Esophagus squamous epithelium (tissue), 5 donors: ENCODE data around the gene HPCAL1. TPM values are rescaled to one million over a fixed set of nuclear protein-coding genes. Genes with fewer than 3 reads are reported as not detected.

Experiments used
- DNase-seq: peaks from one replicate; lab custom pipeline; 2025; lab: John Stamatoyannopoulos, UW
- H3K27ac ChIP-seq, 4 donors: fragments of 200-600 bp; sonication (generic); one replicate each; pipeline ENCODE4 v1.5.1; 2016 to 2019; ENCODE audit warnings: mild to moderate bottlenecking in 1 of 4
- H3K27me3 ChIP-seq, 4 donors: fragments of 200-600 bp; sonication (generic); 1 replicate in 3 of 4; 2 replicates in 1 of 4; pipeline versions ENCODE4 v1.5.1 to v1.6.0; 2017 to 2021; ENCODE audit warnings: antibody characterized with exemption in 1 of 4
- H3K36me3 ChIP-seq, 3 donors: fragments of 200-600 bp; sonication (generic); one replicate each; pipeline ENCODE4 v1.5.1; 2016 to 2019
- H3K4me1 ChIP-seq, 3 donors: fragments of 200-600 bp; sonication (generic); one replicate each; pipeline ENCODE4 v1.5.1; 2017 to 2019
- H3K4me3 ChIP-seq, 4 donors: fragments of 200-600 bp; sonication (generic); 1 replicate in 3 of 4; 2 replicates in 1 of 4; pipeline ENCODE4 v1.5.1; 2016 to 2019; ENCODE audit warnings: mild to moderate bottlenecking in 2 of 4, moderate library complexity in 1 of 4
- H3K9me3 ChIP-seq, 3 donors: fragments of 200-600 bp; sonication (generic); one replicate each; pipeline ENCODE4 v1.5.1; 2016 to 2019
- POLR2A ChIP-seq, 4 donors: fragments of 450-650 bp; IDR thresholded peaks; one replicate each; pipeline ENCODE4 v1.6.1; 2017; ENCODE audit warnings: antibody characterized with exemption in 4 of 4, mild to moderate bottlenecking in 4 of 4, moderate library complexity in 3 of 4
- WGBS, 2 donors: methylation state at CpG; one replicate each; pipeline ENCODE4 v1.1.5; 2018; 5-methylcytosine and 5-hydroxymethylcytosine counted together
- intact Hi-C: fragments of 100-400 bp; cut with DNase I; formaldehyde crosslinking; loops from one replicate; pipeline ENCODE4 v1.15.0; 2022
- total RNA-seq, 4 donors: library from RNA; depleted of rRNA; stranded (reverse); fragments of >200 nt; gene quantifications; one replicate each; pipeline ENCODE4 v1.1.0, GENCODE V29; 2016
- TF ChIP-seq, protein P1 (sequence below), 6 experiments: fragments of 450-650 bp in 4 of 6; fragments of 200-600 bp in 2 of 6; sonication (generic) in 2 of 6; IDR thresholded peaks; one replicate each; pipeline ENCODE4 v1.5.1; 2016 to 2019; ENCODE audit warnings: antibody characterized with exemption in 6 of 6, mild to moderate bottlenecking in 4 of 6, moderate library complexity in 4 of 6
- donor health status: DM: yes; HTN: yes; CAD: no.

Gene HPCAL1
- total RNA-seq, 4 donors from 2014 or later: 13.2 to 26.4 (median 20.5) TPM

DNA sequence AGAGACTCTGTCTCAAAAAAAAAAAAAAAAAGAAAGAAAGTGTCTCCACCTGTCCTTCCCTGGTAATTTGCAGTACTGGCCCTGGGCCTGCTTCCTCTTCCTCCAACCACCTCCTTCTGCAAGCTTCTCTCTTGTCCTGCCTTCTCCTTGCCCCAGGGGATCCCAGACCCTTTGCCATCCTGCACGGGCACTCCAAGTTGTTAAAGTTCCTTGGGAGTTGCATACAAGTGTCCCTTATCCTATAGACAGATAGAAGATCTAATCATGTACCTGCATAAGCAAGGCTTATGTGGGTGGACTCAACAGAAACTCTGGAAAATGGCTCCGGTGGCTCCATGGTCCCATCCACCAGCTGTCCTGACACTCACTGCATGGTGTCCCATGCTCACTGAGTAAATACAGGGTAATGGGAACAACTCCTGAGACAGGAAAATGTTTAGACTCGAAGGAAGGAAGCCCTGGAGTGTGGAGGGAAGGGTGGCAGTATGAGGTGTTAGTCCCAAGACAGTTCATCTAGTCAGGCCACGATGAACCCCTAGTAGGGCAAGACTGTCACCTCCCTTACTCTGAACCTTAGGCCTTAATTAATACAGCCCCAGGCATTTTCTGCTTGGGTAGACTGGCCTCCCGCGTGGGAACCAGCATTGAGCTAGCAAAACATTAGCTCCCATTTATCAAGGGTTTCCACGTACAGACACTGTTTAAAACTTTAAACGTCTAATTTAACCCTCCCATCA is 128.3 kb downstream of the HPCAL1 start:
- TF ChIP-seq POLR2A (IDR thresholded peaks at IDR 0.05): no peak
- TF ChIP-seq, protein P1, sequence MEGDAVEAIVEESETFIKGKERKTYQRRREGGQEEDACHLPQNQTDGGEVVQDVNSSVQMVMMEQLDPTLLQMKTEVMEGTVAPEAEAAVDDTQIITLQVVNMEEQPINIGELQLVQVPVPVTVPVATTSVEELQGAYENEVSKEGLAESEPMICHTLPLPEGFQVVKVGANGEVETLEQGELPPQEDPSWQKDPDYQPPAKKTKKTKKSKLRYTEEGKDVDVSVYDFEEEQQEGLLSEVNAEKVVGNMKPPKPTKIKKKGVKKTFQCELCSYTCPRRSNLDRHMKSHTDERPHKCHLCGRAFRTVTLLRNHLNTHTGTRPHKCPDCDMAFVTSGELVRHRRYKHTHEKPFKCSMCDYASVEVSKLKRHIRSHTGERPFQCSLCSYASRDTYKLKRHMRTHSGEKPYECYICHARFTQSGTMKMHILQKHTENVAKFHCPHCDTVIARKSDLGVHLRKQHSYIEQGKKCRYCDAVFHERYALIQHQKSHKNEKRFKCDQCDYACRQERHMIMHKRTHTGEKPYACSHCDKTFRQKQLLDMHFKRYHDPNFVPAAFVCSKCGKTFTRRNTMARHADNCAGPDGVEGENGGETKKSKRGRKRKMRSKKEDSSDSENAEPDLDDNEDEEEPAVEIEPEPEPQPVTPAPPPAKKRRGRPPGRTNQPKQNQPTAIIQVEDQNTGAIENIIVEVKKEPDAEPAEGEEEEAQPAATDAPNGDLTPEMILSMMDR (IDR thresholded peaks at IDR 0.05): no peak
- Histone ChIP-seq H3K4me3 (no peak overlapping the region), H3K27me3 (peaks cover 0 to 17% (median 0%) of the 10 kb centered on the region in 4 donors), H3K27ac (no peak overlapping the region), H3K4me1 (peaks cover 0 to 23% (median 11%) of the 10 kb centered on the region in 3 donors), H3K9me3 (no peaks in the 10 kb centered on the region), H3K36me3 (peaks cover 0 to 14% (median 0%) of the 10 kb centered on the region in 3 donors)
- DNase-seq: no peak
- WGBS, 2 donors: 83 to 87% methylated on average over 8 of the region's 8 CpGs
- intact Hi-C loops: loop anchor here (5.0 to 10.0 kb wide), 2 partner anchors 304 to 356 kb away; no protein-coding TSS in a partner anchor

DNA sequence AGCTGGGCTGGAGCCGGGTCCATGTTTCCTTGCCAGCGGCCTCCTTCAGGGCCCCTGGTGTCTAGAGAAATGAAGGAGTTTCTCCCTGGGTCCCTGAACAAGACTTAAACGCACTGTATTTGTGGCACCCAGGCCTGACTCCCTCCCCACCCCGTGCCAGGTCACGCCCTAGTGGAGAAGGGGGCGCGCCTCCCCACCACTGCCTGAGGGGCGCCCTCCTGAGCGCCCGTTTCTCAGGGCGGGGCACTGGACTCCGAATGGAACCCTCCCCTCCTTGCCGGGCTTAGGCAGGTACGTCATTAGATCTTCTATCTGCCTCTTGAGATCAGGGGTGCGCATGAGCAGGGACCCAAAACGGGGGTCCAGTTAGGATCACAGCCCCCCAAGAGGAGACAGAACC is 129.1 kb downstream of the HPCAL1 start:
- peak overlapping the region in 3 of 4 donors; percentile 4 to 71 (median 49) for H3K4me3 ChIP-seq
- H3K36me3 ChIP-seq: peaks cover 0 to 7% (median 0%) of the 10 kb centered on the region in 3 donors
- DNase-seq: no peak
- no peak overlapping the region for H3K27ac ChIP-seq
- no peaks in the 10 kb centered on the region for H3K9me3 ChIP-seq
- H3K27me3 ChIP-seq: peaks cover 0 to 17% (median 0%) of the 10 kb centered on the region in 4 donors
- TF ChIP-seq, protein P1 (IDR thresholded peaks at IDR 0.05): no peak
- no peak for TF ChIP-seq POLR2A (IDR thresholded peaks at IDR 0.05)
- 61 to 68% methylated on average over 3 to 5 of the region's 16 CpGs for WGBS, 2 donors
- H3K4me1 ChIP-seq: peaks cover 0 to 23% (median 11%) of the 10 kb centered on the region in 3 donors
- intact Hi-C loops: loop anchor here (5.0 to 10.0 kb wide), 2 partner anchors 304 to 357 kb away; no protein-coding TSS in a partner anchor

DNA sequence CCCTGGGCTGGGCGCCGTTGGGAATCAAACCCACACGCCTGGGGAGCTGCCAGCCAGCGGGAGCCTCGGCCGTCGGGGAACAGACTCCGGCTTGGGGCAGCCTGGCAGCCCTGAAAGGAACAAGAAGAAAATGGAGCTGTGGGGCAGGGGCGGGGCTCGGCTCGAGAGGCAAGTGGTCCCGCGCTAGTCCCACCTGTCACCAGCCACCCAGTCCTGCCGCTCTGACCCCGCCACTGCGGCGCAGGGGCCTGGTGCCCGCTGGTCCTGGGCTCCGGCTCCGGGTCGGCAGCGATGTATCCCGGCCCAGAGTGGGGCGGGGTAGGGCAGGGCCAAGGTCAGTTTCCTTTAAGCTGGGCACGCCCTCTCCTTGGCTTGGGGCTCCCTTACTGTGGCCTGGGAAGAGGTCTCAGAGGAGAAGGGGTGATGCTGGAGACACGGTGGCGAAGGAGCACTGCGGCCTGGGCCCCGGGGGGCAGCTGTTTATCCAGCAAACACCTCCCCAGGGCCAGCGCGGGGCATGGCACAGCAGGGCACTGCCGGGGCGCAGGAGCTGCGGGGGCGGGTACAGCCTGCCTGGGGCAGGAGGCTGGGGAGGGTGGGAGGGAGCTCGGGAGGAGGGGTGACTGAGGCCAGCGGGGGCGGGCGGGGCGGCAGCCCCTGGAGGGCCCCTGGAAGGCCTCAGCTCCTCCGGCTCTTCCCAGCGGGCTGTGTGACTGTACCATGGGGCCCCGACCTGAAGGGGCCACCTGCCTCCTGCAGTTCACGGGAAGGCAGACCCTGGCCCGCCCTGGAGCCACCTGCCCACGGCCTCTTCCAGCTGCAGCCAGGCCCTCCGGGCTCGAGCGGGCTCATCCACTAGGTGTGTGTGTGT is 129.8 kb downstream of the HPCAL1 start:
- intact Hi-C loops: loop anchor here (5.0 to 10.0 kb wide), 2 partner anchors 305 to 358 kb away; no protein-coding TSS in a partner anchor
- no peak for DNase-seq
- WGBS, 2 donors: 15 to 36% methylated on average over 3 to 4 of the region's 49 CpGs
- TF ChIP-seq, protein P1 (IDR thresholded peaks at IDR 0.05): no peak
- no peak for TF ChIP-seq POLR2A (IDR thresholded peaks at IDR 0.05)
- peaks cover 0 to 23% (median 11%) of the 10 kb centered on the region in 3 donors for H3K4me1 ChIP-seq
- H3K4me3 ChIP-seq: peak overlapping the region; percentile 4 to 71 (median 34)
- no peak overlapping the region for H3K27ac ChIP-seq
- H3K27me3 ChIP-seq: peaks cover 0 to 17% (median 0%) of the 10 kb centered on the region in 4 donors
- H3K36me3 ChIP-seq: no peaks in the 10 kb centered on the region
- no peaks in the 10 kb centered on the region for H3K9me3 ChIP-seq

DNA sequence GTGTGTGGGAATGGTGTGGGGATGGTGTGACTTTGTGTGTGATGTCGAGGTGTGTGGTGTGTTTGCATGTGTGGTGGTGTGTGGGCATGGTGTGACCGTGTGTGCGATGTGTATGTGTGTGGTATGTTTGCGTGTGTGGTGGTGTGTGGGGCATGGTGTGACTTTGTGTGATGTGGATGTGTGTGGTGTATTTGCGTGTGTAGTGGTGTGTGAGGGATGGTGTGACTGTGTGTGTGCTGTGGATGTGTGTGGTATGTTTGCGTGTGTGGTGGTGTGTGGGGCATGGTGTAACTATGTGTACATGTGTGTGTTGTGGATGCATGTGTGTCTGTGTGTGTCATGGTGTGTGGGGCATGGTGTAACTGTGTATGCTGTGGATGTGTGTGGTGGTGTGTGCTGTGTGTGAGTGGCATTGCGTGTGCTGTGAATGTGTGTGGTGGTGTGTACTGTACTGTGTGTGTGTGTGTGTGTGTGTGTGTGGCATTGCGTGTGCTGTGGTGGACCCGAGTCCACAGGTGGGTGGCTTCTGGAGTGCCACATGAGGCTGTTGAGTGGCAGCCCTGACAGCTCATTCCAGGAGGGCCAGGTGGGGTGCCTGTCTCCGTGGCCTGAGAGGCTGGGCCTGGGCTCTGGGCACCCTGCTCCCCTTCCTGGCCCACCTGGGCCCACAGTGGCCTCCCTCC is 130.7 kb downstream of the HPCAL1 start:
- H3K9me3 ChIP-seq: no peaks in the 10 kb centered on the region
- no peaks in the 10 kb centered on the region for H3K36me3 ChIP-seq
- H3K4me1 ChIP-seq: peaks cover 0 to 23% (median 11%) of the 10 kb centered on the region in 3 donors
- H3K4me3 ChIP-seq: peak overlapping the region in 1 of 4 donors; percentile 71
- TF ChIP-seq, protein P1 (IDR thresholded peaks at IDR 0.05): no peak
- TF ChIP-seq POLR2A (IDR thresholded peaks at IDR 0.05): no peak
- H3K27me3 ChIP-seq: peaks cover 0 to 17% (median 0%) of the 10 kb centered on the region in 4 donors
- DNase-seq: no peak
- intact Hi-C loops: loop anchor here (5.0 to 10.0 kb wide), 2 partner anchors 306 to 359 kb away; no protein-coding TSS in a partner anchor
- H3K27ac ChIP-seq: no peak overlapping the region
- 86 to 92% methylated on average over 9 of the region's 10 CpGs for WGBS, 2 donors
